Brain microvascular endothelial cell (primary cell): Measurements from ENCODE around the gene RILP.
A peak's percentile ranks its signal among the peaks of the same experiment; 100 is the strongest.
"Not testable (repeated sequence)": the region's sequence is repeated elsewhere in the genome, so short reads cannot be mapped to it uniquely, and the experiment has no call there.

Experiments
- DNase-seq: peaks from one replicate; pipeline ENCODE4 v3.0.0-alpha.2; 2020
- H3K27ac ChIP-seq: fragments of 250-450 bp; sonication (Bioruptor Pico); 2 replicates; pipeline ENCODE4 v1.5.1; 2020; ENCODE audit warnings: mild to moderate bottlenecking, moderate library complexity
- H3K27me3 ChIP-seq: fragments of 250-450 bp; sonication (Bioruptor Pico); replicated peaks from 2 replicates; pipeline ENCODE4 v1.5.1; 2020; ENCODE audit warnings: mild to moderate bottlenecking
- H3K36me3 ChIP-seq: fragments of 250-450 bp; sonication (Bioruptor Pico); replicated peaks from 2 replicates; pipeline ENCODE4 v1.5.1; 2020; ENCODE audit warnings: mild to moderate bottlenecking
- H3K4me3 ChIP-seq: 2 replicates; pipeline ENCODE4 v1.5.1; 2011; ENCODE audit warnings: low read depth, mild to moderate bottlenecking, control low read depth, low read length, moderate library complexity
- CTCF ChIP-seq: IDR thresholded peaks from 2 replicates; pipeline ENCODE4 v1.5.1; 2011; ENCODE audit warnings: low read depth, mild to moderate bottlenecking, moderate library complexity, low read length, control low read depth, inconsistent platforms; ENCODE audit errors: missing control alignments
- in situ Hi-C: cut with HindIII; loops from 2 replicates; pipeline ENCODE4 v1.10.0; 2017; ENCODE audit warnings: low sequenced_read_pairs, low pct_ligation_motif_present

The RILP gene

GRCh38 chr17:1649844-1650501 is at the start of gene RILP:
TSS of gene RILP (minus strand) at chr17:1649866. CDS start at chr17:1649804, 62 bp downstream.
- H3K4me3 ChIP-seq: peak within 1 kb of the TSS; percentile 55
- peaks cover 41% of the 10 kb centered on the region for H3K36me3 ChIP-seq
- no peaks in the 10 kb centered on the region for H3K27me3 ChIP-seq
- no peak for DNase-seq
- in situ Hi-C loops: no loop called here
- H3K27ac ChIP-seq: peak within 1 kb of the TSS; percentile 62
- no peak for TF ChIP-seq CTCF

- in situ Hi-C loops: no loop called here
- H3K27ac ChIP-seq: no peak overlapping the region
- no peaks in the 10 kb centered on the region for H3K27me3 ChIP-seq
- no peaks in the 10 kb centered on the region for H3K36me3 ChIP-seq
- H3K4me3 ChIP-seq: no peak overlapping the region
- no peak for DNase-seq
- no peak for TF ChIP-seq CTCF
These were observed 48.0 kb upstream of the RILP start for GRCh38 chr17:1697681-1698080.

- no peak for DNase-seq
- Histone ChIP-seq H3K27ac (no peak overlapping the region), H3K36me3 (no peaks in the 10 kb centered on the region), H3K4me3 (no peak overlapping the region), H3K27me3 (no peaks in the 10 kb centered on the region)
- no peak for TF ChIP-seq CTCF
- in situ Hi-C loops: no loop called here
These were observed 45.7 kb upstream of the RILP start for GRCh38 chr17:1695365-1695764.

- Histone ChIP-seq H3K4me3 (no peak overlapping the region), H3K27ac (no peak overlapping the region), H3K36me3 (no peaks in the 10 kb centered on the region), H3K27me3 (no peaks in the 10 kb centered on the region)
- in situ Hi-C loops: no loop called here
- DNase-seq: peak; percentile 54
- TF ChIP-seq CTCF: no peak
These were observed 43.7 kb upstream of the RILP start for GRCh38 chr17:1693339-1693738.

- in situ Hi-C loops: no loop called here
- H3K27ac ChIP-seq: no peak overlapping the region
- no peaks in the 10 kb centered on the region for H3K36me3 ChIP-seq
- no peak for TF ChIP-seq CTCF
- DNase-seq: no peak
- H3K4me3 ChIP-seq: no peak overlapping the region
- H3K27me3 ChIP-seq: no peaks in the 10 kb centered on the region
These were observed 41.0 kb upstream of the RILP start for GRCh38 chr17:1690544-1691221.

- H3K27ac ChIP-seq, H3K4me3 ChIP-seq, in situ Hi-C loops, DNase-seq, H3K27me3 ChIP-seq, H3K36me3 ChIP-seq: not testable (repeated sequence)
These were observed 38.7 kb upstream of the RILP start for GRCh38 chr17:1688405-1688804.
